ENCODE results near the gene CORO2B.

DNA sequence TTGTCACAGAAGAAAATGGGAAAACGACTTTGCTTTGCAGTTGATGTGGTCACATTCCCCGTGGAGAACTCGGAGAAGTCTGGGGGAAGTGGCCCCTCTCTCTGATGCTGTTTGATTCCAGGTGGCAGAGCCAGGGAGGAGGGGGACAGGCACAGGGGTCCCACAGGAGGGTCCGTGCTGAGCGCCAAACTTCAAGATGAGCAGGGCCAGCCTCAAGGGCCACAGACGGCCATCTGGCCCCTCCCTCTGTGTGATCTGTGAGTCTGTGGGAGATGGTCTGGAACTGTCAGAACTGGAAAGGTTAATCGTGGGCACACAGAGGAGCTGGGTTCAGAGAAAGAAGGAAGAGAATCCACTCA is 23.1 kb upstream of the CORO2B start:
- TF ChIP-seq HIVEP1 (CRISPR knock-in tag; IDR thresholded peaks at IDR 0.05) = no peak
- TF ChIP-seq, protein P1, sequence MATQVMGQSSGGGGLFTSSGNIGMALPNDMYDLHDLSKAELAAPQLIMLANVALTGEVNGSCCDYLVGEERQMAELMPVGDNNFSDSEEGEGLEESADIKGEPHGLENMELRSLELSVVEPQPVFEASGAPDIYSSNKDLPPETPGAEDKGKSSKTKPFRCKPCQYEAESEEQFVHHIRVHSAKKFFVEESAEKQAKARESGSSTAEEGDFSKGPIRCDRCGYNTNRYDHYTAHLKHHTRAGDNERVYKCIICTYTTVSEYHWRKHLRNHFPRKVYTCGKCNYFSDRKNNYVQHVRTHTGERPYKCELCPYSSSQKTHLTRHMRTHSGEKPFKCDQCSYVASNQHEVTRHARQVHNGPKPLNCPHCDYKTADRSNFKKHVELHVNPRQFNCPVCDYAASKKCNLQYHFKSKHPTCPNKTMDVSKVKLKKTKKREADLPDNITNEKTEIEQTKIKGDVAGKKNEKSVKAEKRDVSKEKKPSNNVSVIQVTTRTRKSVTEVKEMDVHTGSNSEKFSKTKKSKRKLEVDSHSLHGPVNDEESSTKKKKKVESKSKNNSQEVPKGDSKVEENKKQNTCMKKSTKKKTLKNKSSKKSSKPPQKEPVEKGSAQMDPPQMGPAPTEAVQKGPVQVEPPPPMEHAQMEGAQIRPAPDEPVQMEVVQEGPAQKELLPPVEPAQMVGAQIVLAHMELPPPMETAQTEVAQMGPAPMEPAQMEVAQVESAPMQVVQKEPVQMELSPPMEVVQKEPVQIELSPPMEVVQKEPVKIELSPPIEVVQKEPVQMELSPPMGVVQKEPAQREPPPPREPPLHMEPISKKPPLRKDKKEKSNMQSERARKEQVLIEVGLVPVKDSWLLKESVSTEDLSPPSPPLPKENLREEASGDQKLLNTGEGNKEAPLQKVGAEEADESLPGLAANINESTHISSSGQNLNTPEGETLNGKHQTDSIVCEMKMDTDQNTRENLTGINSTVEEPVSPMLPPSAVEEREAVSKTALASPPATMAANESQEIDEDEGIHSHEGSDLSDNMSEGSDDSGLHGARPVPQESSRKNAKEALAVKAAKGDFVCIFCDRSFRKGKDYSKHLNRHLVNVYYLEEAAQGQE (IDR thresholded peaks at IDR 0.05; ENCODE audit: borderline replicate concordance in 1 of 2, low read depth in 1 of 2, low read length in 2 of 2) = no peak
- TF ChIP-seq, protein P2, sequence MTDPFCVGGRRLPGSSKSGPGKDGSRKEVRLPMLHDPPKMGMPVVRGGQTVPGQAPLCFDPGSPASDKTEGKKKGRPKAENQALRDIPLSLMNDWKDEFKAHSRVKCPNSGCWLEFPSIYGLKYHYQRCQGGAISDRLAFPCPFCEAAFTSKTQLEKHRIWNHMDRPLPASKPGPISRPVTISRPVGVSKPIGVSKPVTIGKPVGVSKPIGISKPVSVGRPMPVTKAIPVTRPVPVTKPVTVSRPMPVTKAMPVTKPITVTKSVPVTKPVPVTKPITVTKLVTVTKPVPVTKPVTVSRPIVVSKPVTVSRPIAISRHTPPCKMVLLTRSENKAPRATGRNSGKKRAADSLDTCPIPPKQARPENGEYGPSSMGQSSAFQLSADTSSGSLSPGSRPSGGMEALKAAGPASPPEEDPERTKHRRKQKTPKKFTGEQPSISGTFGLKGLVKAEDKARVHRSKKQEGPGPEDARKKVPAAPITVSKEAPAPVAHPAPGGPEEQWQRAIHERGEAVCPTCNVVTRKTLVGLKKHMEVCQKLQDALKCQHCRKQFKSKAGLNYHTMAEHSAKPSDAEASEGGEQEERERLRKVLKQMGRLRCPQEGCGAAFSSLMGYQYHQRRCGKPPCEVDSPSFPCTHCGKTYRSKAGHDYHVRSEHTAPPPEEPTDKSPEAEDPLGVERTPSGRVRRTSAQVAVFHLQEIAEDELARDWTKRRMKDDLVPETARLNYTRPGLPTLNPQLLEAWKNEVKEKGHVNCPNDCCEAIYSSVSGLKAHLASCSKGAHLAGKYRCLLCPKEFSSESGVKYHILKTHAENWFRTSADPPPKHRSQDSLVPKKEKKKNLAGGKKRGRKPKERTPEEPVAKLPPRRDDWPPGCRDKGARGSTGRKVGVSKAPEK (CRISPR knock-in tag; IDR thresholded peaks at IDR 0.05; ENCODE audit: borderline replicate concordance) = no peak
- TF ChIP-seq POLR2A (IDR thresholded peaks at IDR 0.05; ENCODE audit: insufficient read depth in 1 of 2, low read depth in 2 of 2, low read length in 2 of 2) = no peak
- no peak for TF ChIP-seq ZNF747 (CRISPR knock-in tag; IDR thresholded peaks at IDR 0.05; ENCODE audit: borderline replicate concordance)
- no peak for TF ChIP-seq TCF12 (IDR thresholded peaks at IDR 0.05)
- no peak for TF ChIP-seq TCF12 (CRISPR knock-in tag; IDR thresholded peaks at IDR 0.05)
- TF ChIP-seq, protein P3, sequence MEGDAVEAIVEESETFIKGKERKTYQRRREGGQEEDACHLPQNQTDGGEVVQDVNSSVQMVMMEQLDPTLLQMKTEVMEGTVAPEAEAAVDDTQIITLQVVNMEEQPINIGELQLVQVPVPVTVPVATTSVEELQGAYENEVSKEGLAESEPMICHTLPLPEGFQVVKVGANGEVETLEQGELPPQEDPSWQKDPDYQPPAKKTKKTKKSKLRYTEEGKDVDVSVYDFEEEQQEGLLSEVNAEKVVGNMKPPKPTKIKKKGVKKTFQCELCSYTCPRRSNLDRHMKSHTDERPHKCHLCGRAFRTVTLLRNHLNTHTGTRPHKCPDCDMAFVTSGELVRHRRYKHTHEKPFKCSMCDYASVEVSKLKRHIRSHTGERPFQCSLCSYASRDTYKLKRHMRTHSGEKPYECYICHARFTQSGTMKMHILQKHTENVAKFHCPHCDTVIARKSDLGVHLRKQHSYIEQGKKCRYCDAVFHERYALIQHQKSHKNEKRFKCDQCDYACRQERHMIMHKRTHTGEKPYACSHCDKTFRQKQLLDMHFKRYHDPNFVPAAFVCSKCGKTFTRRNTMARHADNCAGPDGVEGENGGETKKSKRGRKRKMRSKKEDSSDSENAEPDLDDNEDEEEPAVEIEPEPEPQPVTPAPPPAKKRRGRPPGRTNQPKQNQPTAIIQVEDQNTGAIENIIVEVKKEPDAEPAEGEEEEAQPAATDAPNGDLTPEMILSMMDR (CRISPR knock-in tag; IDR thresholded peaks at IDR 0.05) = no peak
- no peak for TF ChIP-seq ZNF383 (CRISPR knock-in tag; IDR thresholded peaks at IDR 0.05; ENCODE audit: borderline replicate concordance)

All from HepG2 (cell line).